Common myeloid progenitor, CD34-positive (primary cell): ENCODE results near the gene MEX3C.

Experiments
- CTCF ChIA-PET: fragments of 350-600 bp; sonication (Branson Sonifier 250); formaldehyde crosslinking; loops from one replicate; lab custom pipeline; 2021; ENCODE audit warnings: antibody characterized with exemption; lab: Charles Lee
- POLR2A ChIA-PET: fragments of 350-600 bp; sonication (Branson Sonifier 250); formaldehyde crosslinking; loops from one replicate; lab custom pipeline; 2021; ENCODE audit warnings: antibody characterized with exemption; lab: Charles Lee
- DNase-seq, 3 donors: peaks; one replicate each; pipeline versions ENCODE4 v3.0.0 to v3.0.0-alpha.2; 2013
- H3K27ac ChIP-seq, 2 experiments: 1 replicate in 1 of 2; 2 replicates in 1 of 2; pipeline ENCODE4 v1.7.0; 2013; ENCODE audit warnings: inconsistent platforms in 2 of 2, low read length in 2 of 2, mild to moderate bottlenecking in 2 of 2, low read depth in 1 of 2, moderate library complexity in 1 of 2; ENCODE audit not compliant: severe bottlenecking in 2 of 2, insufficient read depth in 1 of 2, poor library complexity in 1 of 2
- H3K27me3 ChIP-seq, 5 experiments: replicated peaks in 2 of 5; 1 replicate in 3 of 5; 2 replicates in 2 of 5; pipeline versions ENCODE4 v1.6.1 to v1.7.0; 2013; ENCODE audit warnings: low read length in 4 of 5, mild to moderate bottlenecking in 2 of 5, moderate library complexity in 2 of 5, inconsistent platforms in 1 of 5; ENCODE audit not compliant: insufficient read depth in 5 of 5, control insufficient read depth in 4 of 5
- H3K36me3 ChIP-seq, 4 experiments: 1 replicate in 2 of 4; 2 replicates in 2 of 4; pipeline versions ENCODE4 v1.6.1 to v1.7.0; 2013; ENCODE audit warnings: low read length in 3 of 4, control low read depth in 1 of 4, mild to moderate bottlenecking in 1 of 4; ENCODE audit not compliant: control insufficient read depth in 4 of 4, insufficient read depth in 4 of 4
- H3K4me1 ChIP-seq, 4 experiments: 1 replicate in 3 of 4; 2 replicates in 1 of 4; pipeline versions ENCODE4 v1.6.1 to v1.7.1; 2013; ENCODE audit warnings: low read length in 3 of 4, mild to moderate bottlenecking in 3 of 4, control low read depth in 1 of 4, inconsistent platforms in 1 of 4, moderate library complexity in 1 of 4; ENCODE audit not compliant: control insufficient read depth in 4 of 4, insufficient read depth in 4 of 4; ENCODE audit errors: control extremely low read depth in 1 of 4
- H3K4me3 ChIP-seq, 7 experiments: 1 replicate in 4 of 7; 2 replicates in 3 of 7; pipeline versions ENCODE4 v1.5.1 to v1.7.0; 2013; ENCODE audit warnings: mild to moderate bottlenecking in 7 of 7, low read length in 6 of 7, moderate library complexity in 6 of 7, inconsistent platforms in 2 of 7, low read depth in 2 of 7, control low read depth in 1 of 7; ENCODE audit not compliant: insufficient read depth in 4 of 7, control insufficient read depth in 1 of 7; ENCODE audit errors: extremely low read depth in 1 of 7
- H3K9me3 ChIP-seq, 5 experiments: 1 replicate in 4 of 5; 2 replicates in 1 of 5; pipeline versions ENCODE4 v1.6.1 to v1.7.1; 2013; ENCODE audit warnings: low read length in 4 of 5, mild to moderate bottlenecking in 2 of 5, inconsistent platforms in 1 of 5, low read depth in 1 of 5, moderate library complexity in 1 of 5; ENCODE audit not compliant: control insufficient read depth in 4 of 5, insufficient read depth in 2 of 5; ENCODE audit errors: control extremely low read depth in 1 of 5
- WGBS: methylation state at CpG from one replicate; pipeline ENCODE4 v1.1.5; 2013; ENCODE audit not compliant: insufficient coverage; 5-methylcytosine and 5-hydroxymethylcytosine counted together

Gene MEX3C

GRCh38 chr18:51151185-51151567, 46.3 kb downstream of the MEX3C start:
- H3K9me3 ChIP-seq: peaks cover 0 to 4% (median 0%) of the 10 kb centered on the region in 5 experiments
- 96% methylated on average over 5 of the region's 5 CpGs for WGBS
- CTCF ChIA-PET: no interaction called here

GRCh38 chr18:51150113-51150700, 47.3 kb downstream of the MEX3C start:
- Histone ChIP-seq H3K27ac (no peak overlapping the region), H3K36me3 (no peaks in the 10 kb centered on the region), H3K27me3 (no peaks in the 10 kb centered on the region), H3K9me3 (peaks cover 0 to 4% (median 0%) of the 10 kb centered on the region in 5 experiments), H3K4me1 (peaks cover 16 to 38% (median 36%) of the 10 kb centered on the region in 4 experiments), H3K4me3 (no peak overlapping the region)
- no peak for DNase-seq
- ChIA-PET CTCF (interaction anchor here (0.5 to 1.0 kb wide), 3 partner anchors 9 to 100 kb away, joined by 3 to 4 read pairs (median 4); no protein-coding TSS in a partner anchor), POLR2A (no interaction called here)
- WGBS: 95% methylated on average over 6 of the region's 6 CpGs

More at GRCh38 chr18:51151185-51151567, 46.3 kb downstream of the MEX3C start:
- no peak overlapping the region for H3K27ac ChIP-seq
- peaks cover 16 to 38% (median 36%) of the 10 kb centered on the region in 4 experiments for H3K4me1 ChIP-seq
- no peaks in the 10 kb centered on the region for H3K36me3 ChIP-seq
- DNase-seq: no peak
- no peak overlapping the region for H3K4me3 ChIP-seq
- POLR2A ChIA-PET: no interaction called here
- H3K27me3 ChIP-seq: no peaks in the 10 kb centered on the region

- peaks cover 12 to 35% (median 33%) of the 10 kb centered on the region in 4 experiments for H3K4me1 ChIP-seq
- no peaks in the 10 kb centered on the region for H3K27me3 ChIP-seq
- H3K9me3 ChIP-seq: peaks cover 0 to 4% (median 0%) of the 10 kb centered on the region in 5 experiments
- 100% methylated on average over 1 of the region's 4 CpGs for WGBS
- no peaks in the 10 kb centered on the region for H3K36me3 ChIP-seq
- no peak overlapping the region for H3K27ac ChIP-seq
- DNase-seq: no peak
- POLR2A ChIA-PET: no interaction called here
- CTCF ChIA-PET: interaction anchor here (0.8 to 1.0 kb wide), 2 partner anchors 10 to 13 kb away, joined by 3 to 4 read pairs; no protein-coding TSS in a partner anchor
- no peak overlapping the region for H3K4me3 ChIP-seq
Observed at GRCh38 chr18:51149670-51150069, 47.8 kb downstream of the MEX3C start.

- peaks cover 0 to 4% (median 0%) of the 10 kb centered on the region in 5 experiments for H3K9me3 ChIP-seq
- H3K27ac ChIP-seq: no peak overlapping the region
- ChIA-PET POLR2A (no interaction called here), CTCF (no interaction called here)
- 25% methylated on average over 1 of the region's 4 CpGs for WGBS
- H3K36me3 ChIP-seq: no peaks in the 10 kb centered on the region
- H3K4me3 ChIP-seq: no peak overlapping the region
- no peaks in the 10 kb centered on the region for H3K27me3 ChIP-seq
- peaks cover 1 to 9% (median 5%) of the 10 kb centered on the region in 4 experiments for H3K4me1 ChIP-seq
- DNase-seq: no peak
Observed at GRCh38 chr18:51146909-51147308, 50.6 kb downstream of the MEX3C start.

GRCh38 chr18:51138936-51139335, 58.5 kb downstream of the MEX3C start:
- WGBS: 97% methylated on average over 7 of the region's 8 CpGs
- no peak overlapping the region for H3K4me3 ChIP-seq
- H3K27ac ChIP-seq: no peak overlapping the region
- H3K4me1 ChIP-seq: peaks cover 0 to 4% (median 0%) of the 10 kb centered on the region in 4 experiments
- ChIA-PET CTCF (no interaction called here), POLR2A (no interaction called here)
- H3K36me3 ChIP-seq: no peaks in the 10 kb centered on the region
- DNase-seq: no peak
- H3K27me3 ChIP-seq: no peaks in the 10 kb centered on the region
- H3K9me3 ChIP-seq: no peaks in the 10 kb centered on the region

- POLR2A ChIA-PET: no interaction called here
Observed at GRCh38 chr18:51137891-51138290, 59.6 kb downstream of the MEX3C start.

GRCh38 chr18:51137026-51137729, 60.3 kb downstream of the MEX3C start:
- ChIA-PET POLR2A (no interaction called here), CTCF (interaction anchor here (1.7 kb wide), 1 partner anchor 13 kb away, joined by 4 read pairs; no protein-coding TSS in a partner anchor)
- Histone ChIP-seq H3K27ac (no peak overlapping the region), H3K4me3 (no peak overlapping the region), H3K4me1 (peaks cover 0 to 4% (median 0%) of the 10 kb centered on the region in 4 experiments), H3K9me3 (no peaks in the 10 kb centered on the region), H3K36me3 (no peaks in the 10 kb centered on the region), H3K27me3 (no peaks in the 10 kb centered on the region)
- no peak for DNase-seq
- WGBS: 98% methylated on average over 19 of the region's 21 CpGs

More at GRCh38 chr18:51137891-51138290, 59.6 kb downstream of the MEX3C start:
- Histone ChIP-seq H3K9me3 (no peaks in the 10 kb centered on the region), H3K27ac (no peak overlapping the region), H3K27me3 (no peaks in the 10 kb centered on the region), H3K4me3 (no peak overlapping the region), H3K4me1 (peaks cover 0 to 4% (median 0%) of the 10 kb centered on the region in 4 experiments), H3K36me3 (no peaks in the 10 kb centered on the region)
- DNase-seq: no peak
- CTCF ChIA-PET: interaction anchor here (1.7 kb wide), 1 partner anchor 12 kb away, joined by 4 read pairs; no protein-coding TSS in a partner anchor
- WGBS: 91% methylated on average over 5 of the region's 7 CpGs
